ENCODE data around the gene CTNNA2. TPM values are rescaled to one million over a fixed set of nuclear protein-coding genes. Genes with fewer than 3 reads are reported as not detected.

The CTNNA2 gene
- total RNA-seq, 1 donor from 2014 or later: 3.5 TPM

GRCh38 chr2:79966369-79966768 lies 453.5 kb downstream of the CTNNA2 start:
- TF ChIP-seq, protein P1, sequence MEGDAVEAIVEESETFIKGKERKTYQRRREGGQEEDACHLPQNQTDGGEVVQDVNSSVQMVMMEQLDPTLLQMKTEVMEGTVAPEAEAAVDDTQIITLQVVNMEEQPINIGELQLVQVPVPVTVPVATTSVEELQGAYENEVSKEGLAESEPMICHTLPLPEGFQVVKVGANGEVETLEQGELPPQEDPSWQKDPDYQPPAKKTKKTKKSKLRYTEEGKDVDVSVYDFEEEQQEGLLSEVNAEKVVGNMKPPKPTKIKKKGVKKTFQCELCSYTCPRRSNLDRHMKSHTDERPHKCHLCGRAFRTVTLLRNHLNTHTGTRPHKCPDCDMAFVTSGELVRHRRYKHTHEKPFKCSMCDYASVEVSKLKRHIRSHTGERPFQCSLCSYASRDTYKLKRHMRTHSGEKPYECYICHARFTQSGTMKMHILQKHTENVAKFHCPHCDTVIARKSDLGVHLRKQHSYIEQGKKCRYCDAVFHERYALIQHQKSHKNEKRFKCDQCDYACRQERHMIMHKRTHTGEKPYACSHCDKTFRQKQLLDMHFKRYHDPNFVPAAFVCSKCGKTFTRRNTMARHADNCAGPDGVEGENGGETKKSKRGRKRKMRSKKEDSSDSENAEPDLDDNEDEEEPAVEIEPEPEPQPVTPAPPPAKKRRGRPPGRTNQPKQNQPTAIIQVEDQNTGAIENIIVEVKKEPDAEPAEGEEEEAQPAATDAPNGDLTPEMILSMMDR (IDR thresholded peaks at IDR 0.05; ENCODE audit: insufficient read depth, low read length, poor library complexity, severe bottlenecking): no peak
- Histone ChIP-seq H3K36me3 (ENCODE audit: control insufficient read depth, insufficient read depth, low read length) (no peaks in the 10 kb centered on the region), H3K27me3 (ENCODE audit: control insufficient read depth, insufficient read depth, low read length) (no peaks in the 10 kb centered on the region), H3K4me3 (ENCODE audit: low read depth, low read length) (no peak overlapping the region)
- DNase-seq (ENCODE audit: low read depth): no peak

DNA sequence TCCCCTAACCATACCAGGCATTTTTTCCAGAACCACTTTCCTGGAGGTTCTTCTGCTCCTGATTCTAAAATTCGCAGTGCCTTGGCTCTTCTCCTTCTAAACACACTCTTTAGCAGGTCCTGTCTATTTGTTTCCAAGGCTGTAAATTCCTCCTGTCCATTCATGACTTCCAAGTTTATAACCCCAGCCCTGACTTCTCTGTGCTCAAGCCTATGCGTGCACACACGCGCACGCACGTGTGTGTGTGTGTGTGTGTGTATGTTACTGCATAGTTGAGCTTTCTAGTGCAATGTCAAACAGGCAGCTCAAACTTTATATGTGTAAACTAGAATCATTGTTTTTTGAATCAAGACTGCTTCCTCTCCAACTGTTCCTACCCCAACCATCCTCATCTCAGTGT lies 454.0 kb downstream of the CTNNA2 start:
- DNase-seq (ENCODE audit: low read depth): no peak
- H3K36me3 ChIP-seq (ENCODE audit: control insufficient read depth, insufficient read depth, low read length): no peaks in the 10 kb centered on the region
- H3K4me3 ChIP-seq (ENCODE audit: low read depth, low read length): no peak overlapping the region
- H3K27me3 ChIP-seq (ENCODE audit: control insufficient read depth, insufficient read depth, low read length): no peaks in the 10 kb centered on the region
- TF ChIP-seq, protein P1 (IDR thresholded peaks at IDR 0.05; ENCODE audit: insufficient read depth, low read length, poor library complexity, severe bottlenecking): no peak

GRCh38 chr2:79971807-79972206 lies 459.0 kb downstream of the CTNNA2 start:
- TF ChIP-seq, protein P1 (IDR thresholded peaks at IDR 0.05; ENCODE audit: insufficient read depth, low read length, poor library complexity, severe bottlenecking): no peak
- no peak for DNase-seq (ENCODE audit: low read depth)
- H3K27me3 ChIP-seq (ENCODE audit: control insufficient read depth, insufficient read depth, low read length): no peaks in the 10 kb centered on the region
- H3K4me3 ChIP-seq (ENCODE audit: low read depth, low read length): no peak overlapping the region
- no peaks in the 10 kb centered on the region for H3K36me3 ChIP-seq (ENCODE audit: control insufficient read depth, insufficient read depth, low read length)

DNA sequence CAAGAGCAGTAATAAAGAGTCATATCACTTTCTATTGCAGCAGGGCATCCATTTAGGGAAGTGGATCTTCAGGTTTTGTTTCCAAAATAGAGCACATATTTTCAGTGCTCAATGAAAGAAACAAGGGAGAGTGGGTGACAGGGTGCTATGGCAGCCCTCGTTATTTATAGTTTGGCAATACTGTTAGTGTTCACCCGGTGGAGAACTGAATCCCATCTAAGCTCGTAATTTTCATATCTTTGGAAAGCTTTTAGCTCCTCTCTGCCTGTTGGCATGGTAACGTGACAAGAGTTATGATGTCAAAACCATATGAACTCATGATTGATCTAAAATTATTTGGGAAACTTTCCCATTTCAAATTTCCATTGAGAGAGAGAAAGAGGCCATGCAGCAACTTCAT lies 459.8 kb downstream of the CTNNA2 start:
- no peaks in the 10 kb centered on the region for H3K36me3 ChIP-seq (ENCODE audit: control insufficient read depth, insufficient read depth, low read length)
- TF ChIP-seq, protein P1 (IDR thresholded peaks at IDR 0.05; ENCODE audit: insufficient read depth, low read length, poor library complexity, severe bottlenecking): no peak
- no peaks in the 10 kb centered on the region for H3K27me3 ChIP-seq (ENCODE audit: control insufficient read depth, insufficient read depth, low read length)
- DNase-seq (ENCODE audit: low read depth): no peak
- H3K4me3 ChIP-seq (ENCODE audit: low read depth, low read length): no peak overlapping the region

- H3K27me3 ChIP-seq (ENCODE audit: control insufficient read depth, insufficient read depth, low read length): no peaks in the 10 kb centered on the region
- no peaks in the 10 kb centered on the region for H3K36me3 ChIP-seq (ENCODE audit: control insufficient read depth, insufficient read depth, low read length)
- DNase-seq (ENCODE audit: low read depth): no peak
- no peak overlapping the region for H3K4me3 ChIP-seq (ENCODE audit: low read depth, low read length)
- TF ChIP-seq, protein P1 (IDR thresholded peaks at IDR 0.05; ENCODE audit: insufficient read depth, low read length, poor library complexity, severe bottlenecking): no peak
Observed at GRCh38 chr2:79975791-79976565, 463.1 kb downstream of the CTNNA2 start.

DNA sequence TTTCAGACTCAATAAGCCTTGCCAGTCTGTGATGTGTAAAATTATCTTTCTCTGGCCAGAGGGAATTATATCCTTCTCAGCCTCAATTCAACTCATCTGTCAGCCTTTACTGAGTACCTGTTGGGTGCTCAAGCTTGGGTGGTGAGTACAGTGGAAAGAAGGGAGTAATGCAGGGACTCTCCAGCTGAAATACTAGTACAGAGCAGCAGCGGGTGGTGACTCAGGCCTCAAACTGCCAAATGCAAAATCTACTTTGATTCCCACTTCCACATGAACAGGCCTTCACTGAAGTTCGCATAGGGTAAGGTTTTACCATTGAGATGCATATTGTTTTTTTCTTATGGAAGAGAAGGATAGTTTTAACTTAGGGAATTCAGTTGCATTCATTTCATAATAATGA lies 464.9 kb downstream of the CTNNA2 start:
- H3K4me3 ChIP-seq (ENCODE audit: low read depth, low read length): no peak overlapping the region
- DNase-seq (ENCODE audit: low read depth): no peak
- no peaks in the 10 kb centered on the region for H3K36me3 ChIP-seq (ENCODE audit: control insufficient read depth, insufficient read depth, low read length)
- H3K27me3 ChIP-seq (ENCODE audit: control insufficient read depth, insufficient read depth, low read length): no peaks in the 10 kb centered on the region
- TF ChIP-seq, protein P1 (IDR thresholded peaks at IDR 0.05; ENCODE audit: insufficient read depth, low read length, poor library complexity, severe bottlenecking): no peak
